Cerebellar cortex (tissue), 1 donor: ENCODE measurements around the gene TMPRSS2.

ENCODE experiments used
- DNase-seq: peaks from one replicate; pipeline ENCODE4 v3.0.0-alpha.2; 2015; ENCODE audit warnings: low spot score

TMPRSS2 gene

GRCh38 chr21:41447356-41447755 lies 60.6 kb downstream of the TMPRSS2 start:
- DNase-seq = no peak

- no peak for DNase-seq
Measured at GRCh38 chr21:41446586-41446985, 61.4 kb downstream of the TMPRSS2 start.

GRCh38 chr21:41445465-41445862 lies 62.5 kb downstream of the TMPRSS2 start:
- DNase-seq = no peak

- DNase-seq = no peak
Measured at GRCh38 chr21:41444703-41445464, 63.1 kb downstream of the TMPRSS2 start.

GRCh38 chr21:41443562-41443961 lies 64.4 kb downstream of the TMPRSS2 start:
- DNase-seq = no peak

GRCh38 chr21:41442481-41443186 lies 65.3 kb downstream of the TMPRSS2 start:
- no peak for DNase-seq

GRCh38 chr21:41441546-41441945 lies 66.4 kb downstream of the TMPRSS2 start:
- no peak for DNase-seq

GRCh38 chr21:41439248-41439647 lies 68.7 kb downstream of the TMPRSS2 start:
- DNase-seq = no peak

- no peak for DNase-seq
Measured at GRCh38 chr21:41438425-41439113, 69.4 kb downstream of the TMPRSS2 start.

GRCh38 chr21:41437729-41438128 lies 70.2 kb downstream of the TMPRSS2 start:
- no peak for DNase-seq

GRCh38 chr21:41435706-41436105 lies 72.3 kb downstream of the TMPRSS2 start:
- DNase-seq = no peak

GRCh38 chr21:41433566-41433965 lies 74.4 kb downstream of the TMPRSS2 start:
- DNase-seq = no peak

GRCh38 chr21:41432562-41433460 lies 75.1 kb downstream of the TMPRSS2 start:
- DNase-seq = no peak

- DNase-seq = no peak
Measured at GRCh38 chr21:41431788-41432548, 76.0 kb downstream of the TMPRSS2 start.

GRCh38 chr21:41429925-41430491 lies 78.0 kb downstream of the TMPRSS2 start:
- no peak for DNase-seq

- no peak for DNase-seq
Measured at GRCh38 chr21:41429305-41429704, 78.7 kb downstream of the TMPRSS2 start.

- no peak for DNase-seq
Measured at GRCh38 chr21:41428847-41429246, 79.1 kb downstream of the TMPRSS2 start.

GRCh38 chr21:41428311-41428710 lies 79.6 kb downstream of the TMPRSS2 start:
- no peak for DNase-seq

- DNase-seq = no peak
Measured at GRCh38 chr21:41427556-41427955, 80.4 kb downstream of the TMPRSS2 start.

- no peak for DNase-seq
Measured at GRCh38 chr21:41426676-41427404, 81.1 kb downstream of the TMPRSS2 start.
